GM12878 (cell line): ENCODE data around the gene XRCC6. TPM values are rescaled to one million over a fixed set of nuclear protein-coding genes. Genes with fewer than 3 reads are reported as not detected.

ENCODE experiments used
- ETV6 ChIP-seq, 2 experiments: fragments of 450-650 bp in 1 of 2; IDR thresholded peaks in 1 of 2; conservative IDR thresholded peaks in 1 of 2; 2 replicates each; pipeline ENCODE4 v1.6.1; 2014; ENCODE audit warnings: antibody characterized with exemption in 1 of 2, borderline replicate concordance in 1 of 2, low read depth in 1 of 2, mild to moderate bottlenecking in 1 of 2, moderate library complexity in 1 of 2
- FOXK2 ChIP-seq: fragments of 450-650 bp; IDR thresholded peaks from 2 replicates; pipeline ENCODE4 v1.6.1; 2017; ENCODE audit warnings: mild to moderate bottlenecking, moderate library complexity
- HDAC6 ChIP-seq: fragments of 200-600 bp; sonication (generic); IDR thresholded peaks from one replicate; pipeline ENCODE4 v1.8.0; 2017; ENCODE audit warnings: antibody characterized with exemption; ENCODE audit not compliant: unreplicated experiment
- JUND ChIP-seq: IDR thresholded peaks from 2 replicates; pipeline ENCODE4 v1.6.1; 2012; ENCODE audit warnings: low read depth, mild to moderate bottlenecking, low read length, improper control_type of control experiment, moderate library complexity
- NFXL1 ChIP-seq: fragments of 450-650 bp; IDR thresholded peaks from 2 replicates; pipeline ENCODE4 v1.6.1; 2017; ENCODE audit warnings: antibody characterized with exemption, mild to moderate bottlenecking, borderline replicate concordance
- PAX5 ChIP-seq: IDR thresholded peaks from 2 replicates; pipeline ENCODE4 v1.6.1; 2011; ENCODE audit warnings: low read depth, low read length, borderline replicate concordance
- SP1 ChIP-seq: IDR thresholded peaks from one replicate; pipeline ENCODE4 v1.6.1; 2011; ENCODE audit warnings: low read depth, low read length
- TAF1 ChIP-seq: IDR thresholded peaks from 2 replicates; pipeline ENCODE4 v1.6.1; 2011; ENCODE audit warnings: mild to moderate bottlenecking, low read depth, low read length, borderline replicate concordance
- TCF3 ChIP-seq: IDR thresholded peaks from 2 replicates; pipeline ENCODE4 v1.6.1; 2012; ENCODE audit warnings: low read depth, mild to moderate bottlenecking, low read length, borderline replicate concordance; ENCODE audit not compliant: insufficient read depth
- ZBED1 ChIP-seq: IDR thresholded peaks from 2 replicates; pipeline ENCODE4 v1.6.1; 2016; ENCODE audit warnings: borderline replicate concordance
- ZNF217 ChIP-seq: fragments of 450-650 bp; IDR thresholded peaks from 2 replicates; pipeline ENCODE4 v1.6.1; 2017; ENCODE audit warnings: antibody characterized with exemption, mild to moderate bottlenecking
- ZNF384 ChIP-seq: IDR thresholded peaks from 2 replicates; pipeline ENCODE4 v1.6.1; 2012; ENCODE audit warnings: low read depth, mild to moderate bottlenecking, low read length, improper control_type of control experiment, borderline replicate concordance
- polyA plus RNA-seq, 11 experiments: library from polyadenylated mRNA; depleted of rRNA in 4 of 11; unstranded in 6 of 11; stranded (reverse) in 5 of 11; fragments of >200 nt; fragmentation: Nextera tagmentation in 4 of 11; fragmentation: Illumina TruSeq in 1 of 11; extraction: Ambion mirVana in 4 of 11; extraction: Trizol in 1 of 11; gene quantifications; 1 replicate in 1 of 11; 2 replicates in 10 of 11; pipeline versions ENCODE4 v1.2.1 to v1.2.3, GENCODE V29; 2011 to 2016; ENCODE audit warnings: inconsistent platforms in 2 of 11, missing spikeins in 2 of 11, low read depth in 1 of 11
- total RNA-seq, 4 experiments: library from RNA; depleted of rRNA in 3 of 4; stranded (reverse); fragments of >200 nt in 3 of 4; fragmentation: Illumina TruSeq in 1 of 4; extraction: Trizol in 1 of 4; gene quantifications; 2 replicates each; pipeline versions ENCODE4 v1.2.1 to v1.2.3, GENCODE V29; 2013 to 2021
- TF ChIP-seq, protein P1 (sequence below): fragments of 450-650 bp; IDR thresholded peaks from 2 replicates; pipeline ENCODE4 v1.6.1; 2017; ENCODE audit warnings: mild to moderate bottlenecking, low read depth, inconsistent platforms; ENCODE audit not compliant: poor library complexity, severe bottlenecking
- TF ChIP-seq, protein P2 (sequence below): IDR thresholded peaks from 2 replicates; pipeline ENCODE4 v1.6.1; 2012; ENCODE audit warnings: improper control_type of control experiment, low read depth, low read length; ENCODE audit not compliant: insufficient replicate concordance
- TF ChIP-seq, protein P3 (sequence below): fragments of 450-650 bp; formaldehyde crosslinking; IDR thresholded peaks from 2 replicates; pipeline ENCODE4 v1.4.0; 2020; ENCODE audit warnings: mild to moderate bottlenecking, moderate library complexity
- TF ChIP-seq, protein P4 (sequence below): fragments of 450-650 bp; IDR thresholded peaks from 2 replicates; pipeline ENCODE4 v1.6.1; 2017; ENCODE audit warnings: low read depth, mild to moderate bottlenecking, moderate library complexity

XRCC6 gene
- total and polyA plus RNA-seq, 10 of the 15 experiments (the other 5 are each of a cell fraction or from before 2014, with no cell fraction given), result 186 to 718 (median 348) TPM

DNA sequence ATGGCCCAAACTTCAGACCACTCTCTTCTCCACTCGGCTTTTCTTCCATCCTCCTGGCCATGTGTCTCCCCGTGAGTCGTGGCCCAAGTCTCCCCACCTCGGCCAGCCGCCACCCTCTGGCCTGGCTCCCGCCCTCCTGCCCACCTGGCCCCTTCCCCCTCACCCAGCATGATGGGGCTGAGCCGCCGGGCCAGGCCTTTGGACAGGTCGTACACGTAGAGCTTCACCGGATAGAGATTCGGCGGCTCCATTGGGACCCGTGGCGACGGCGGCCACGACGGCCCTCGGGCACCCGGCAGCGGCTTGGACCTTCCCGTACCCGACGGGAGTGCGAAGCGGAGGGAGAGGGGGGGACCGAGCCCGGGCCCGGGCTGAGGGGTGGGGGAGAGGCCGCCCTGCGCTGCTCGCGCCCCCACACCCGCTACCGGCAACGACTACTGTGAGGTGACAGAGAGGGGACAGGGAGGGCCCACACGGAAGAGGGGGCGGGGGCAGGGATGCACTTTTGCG lies 451 bp upstream of the XRCC6 start, which contains the start of gene DESI1 (continued):
- TF ChIP-seq, protein P1, sequence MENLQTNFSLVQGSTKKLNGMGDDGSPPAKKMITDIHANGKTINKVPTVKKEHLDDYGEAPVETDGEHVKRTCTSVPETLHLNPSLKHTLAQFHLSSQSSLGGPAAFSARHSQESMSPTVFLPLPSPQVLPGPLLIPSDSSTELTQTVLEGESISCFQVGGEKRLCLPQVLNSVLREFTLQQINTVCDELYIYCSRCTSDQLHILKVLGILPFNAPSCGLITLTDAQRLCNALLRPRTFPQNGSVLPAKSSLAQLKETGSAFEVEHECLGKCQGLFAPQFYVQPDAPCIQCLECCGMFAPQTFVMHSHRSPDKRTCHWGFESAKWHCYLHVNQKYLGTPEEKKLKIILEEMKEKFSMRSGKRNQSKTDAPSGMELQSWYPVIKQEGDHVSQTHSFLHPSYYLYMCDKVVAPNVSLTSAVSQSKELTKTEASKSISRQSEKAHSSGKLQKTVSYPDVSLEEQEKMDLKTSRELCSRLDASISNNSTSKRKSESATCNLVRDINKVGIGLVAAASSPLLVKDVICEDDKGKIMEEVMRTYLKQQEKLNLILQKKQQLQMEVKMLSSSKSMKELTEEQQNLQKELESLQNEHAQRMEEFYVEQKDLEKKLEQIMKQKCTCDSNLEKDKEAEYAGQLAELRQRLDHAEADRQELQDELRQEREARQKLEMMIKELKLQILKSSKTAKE, result no peak
- TF ChIP-seq TCF3 (no peak), ETV6 (conservative IDR thresholded peaks at IDR 0.05 in 1 of 2, IDR thresholded peaks at IDR 0.05 in 1 of 2; ENCODE audit: borderline replicate concordance in 1 of 2, low read depth in 1 of 2) (no peak), SP1 (no peak), HDAC6 (peak; percentile 74), NFXL1 (no peak), PAX5 (no peak), TAF1 (peak; percentile 89), JUND (no peak), FOXK2 (no peak), ZNF217 (no peak), ZNF384 (no peak), ZBED1 (no peak)
- TF ChIP-seq, protein P2, sequence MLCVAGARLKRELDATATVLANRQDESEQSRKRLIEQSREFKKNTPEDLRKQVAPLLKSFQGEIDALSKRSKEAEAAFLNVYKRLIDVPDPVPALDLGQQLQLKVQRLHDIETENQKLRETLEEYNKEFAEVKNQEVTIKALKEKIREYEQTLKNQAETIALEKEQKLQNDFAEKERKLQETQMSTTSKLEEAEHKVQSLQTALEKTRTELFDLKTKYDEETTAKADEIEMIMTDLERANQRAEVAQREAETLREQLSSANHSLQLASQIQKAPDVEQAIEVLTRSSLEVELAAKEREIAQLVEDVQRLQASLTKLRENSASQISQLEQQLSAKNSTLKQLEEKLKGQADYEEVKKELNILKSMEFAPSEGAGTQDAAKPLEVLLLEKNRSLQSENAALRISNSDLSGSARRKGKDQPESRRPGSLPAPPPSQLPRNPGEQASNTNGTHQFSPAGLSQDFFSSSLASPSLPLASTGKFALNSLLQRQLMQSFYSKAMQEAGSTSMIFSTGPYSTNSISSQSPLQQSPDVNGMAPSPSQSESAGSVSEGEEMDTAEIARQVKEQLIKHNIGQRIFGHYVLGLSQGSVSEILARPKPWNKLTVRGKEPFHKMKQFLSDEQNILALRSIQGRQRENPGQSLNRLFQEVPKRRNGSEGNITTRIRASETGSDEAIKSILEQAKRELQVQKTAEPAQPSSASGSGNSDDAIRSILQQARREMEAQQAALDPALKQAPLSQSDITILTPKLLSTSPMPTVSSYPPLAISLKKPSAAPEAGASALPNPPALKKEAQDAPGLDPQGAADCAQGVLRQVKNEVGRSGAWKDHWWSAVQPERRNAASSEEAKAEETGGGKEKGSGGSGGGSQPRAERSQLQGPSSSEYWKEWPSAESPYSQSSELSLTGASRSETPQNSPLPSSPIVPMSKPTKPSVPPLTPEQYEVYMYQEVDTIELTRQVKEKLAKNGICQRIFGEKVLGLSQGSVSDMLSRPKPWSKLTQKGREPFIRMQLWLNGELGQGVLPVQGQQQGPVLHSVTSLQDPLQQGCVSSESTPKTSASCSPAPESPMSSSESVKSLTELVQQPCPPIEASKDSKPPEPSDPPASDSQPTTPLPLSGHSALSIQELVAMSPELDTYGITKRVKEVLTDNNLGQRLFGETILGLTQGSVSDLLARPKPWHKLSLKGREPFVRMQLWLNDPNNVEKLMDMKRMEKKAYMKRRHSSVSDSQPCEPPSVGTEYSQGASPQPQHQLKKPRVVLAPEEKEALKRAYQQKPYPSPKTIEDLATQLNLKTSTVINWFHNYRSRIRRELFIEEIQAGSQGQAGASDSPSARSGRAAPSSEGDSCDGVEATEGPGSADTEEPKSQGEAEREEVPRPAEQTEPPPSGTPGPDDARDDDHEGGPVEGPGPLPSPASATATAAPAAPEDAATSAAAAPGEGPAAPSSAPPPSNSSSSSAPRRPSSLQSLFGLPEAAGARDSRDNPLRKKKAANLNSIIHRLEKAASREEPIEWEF, result no peak
- TF ChIP-seq, protein P3, sequence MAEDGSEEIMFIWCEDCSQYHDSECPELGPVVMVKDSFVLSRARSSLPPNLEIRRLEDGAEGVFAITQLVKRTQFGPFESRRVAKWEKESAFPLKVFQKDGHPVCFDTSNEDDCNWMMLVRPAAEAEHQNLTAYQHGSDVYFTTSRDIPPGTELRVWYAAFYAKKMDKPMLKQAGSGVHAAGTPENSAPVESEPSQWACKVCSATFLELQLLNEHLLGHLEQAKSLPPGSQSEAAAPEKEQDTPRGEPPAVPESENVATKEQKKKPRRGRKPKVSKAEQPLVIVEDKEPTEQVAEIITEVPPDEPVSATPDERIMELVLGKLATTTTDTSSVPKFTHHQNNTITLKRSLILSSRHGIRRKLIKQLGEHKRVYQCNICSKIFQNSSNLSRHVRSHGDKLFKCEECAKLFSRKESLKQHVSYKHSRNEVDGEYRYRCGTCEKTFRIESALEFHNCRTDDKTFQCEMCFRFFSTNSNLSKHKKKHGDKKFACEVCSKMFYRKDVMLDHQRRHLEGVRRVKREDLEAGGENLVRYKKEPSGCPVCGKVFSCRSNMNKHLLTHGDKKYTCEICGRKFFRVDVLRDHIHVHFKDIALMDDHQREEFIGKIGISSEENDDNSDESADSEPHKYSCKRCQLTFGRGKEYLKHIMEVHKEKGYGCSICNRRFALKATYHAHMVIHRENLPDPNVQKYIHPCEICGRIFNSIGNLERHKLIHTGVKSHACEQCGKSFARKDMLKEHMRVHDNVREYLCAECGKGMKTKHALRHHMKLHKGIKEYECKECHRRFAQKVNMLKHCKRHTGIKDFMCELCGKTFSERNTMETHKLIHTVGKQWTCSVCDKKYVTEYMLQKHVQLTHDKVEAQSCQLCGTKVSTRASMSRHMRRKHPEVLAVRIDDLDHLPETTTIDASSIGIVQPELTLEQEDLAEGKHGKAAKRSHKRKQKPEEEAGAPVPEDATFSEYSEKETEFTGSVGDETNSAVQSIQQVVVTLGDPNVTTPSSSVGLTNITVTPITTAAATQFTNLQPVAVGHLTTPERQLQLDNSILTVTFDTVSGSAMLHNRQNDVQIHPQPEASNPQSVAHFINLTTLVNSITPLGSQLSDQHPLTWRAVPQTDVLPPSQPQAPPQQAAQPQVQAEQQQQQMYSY (CRISPR knock-in tag), result no peak
- TF ChIP-seq, protein P4, sequence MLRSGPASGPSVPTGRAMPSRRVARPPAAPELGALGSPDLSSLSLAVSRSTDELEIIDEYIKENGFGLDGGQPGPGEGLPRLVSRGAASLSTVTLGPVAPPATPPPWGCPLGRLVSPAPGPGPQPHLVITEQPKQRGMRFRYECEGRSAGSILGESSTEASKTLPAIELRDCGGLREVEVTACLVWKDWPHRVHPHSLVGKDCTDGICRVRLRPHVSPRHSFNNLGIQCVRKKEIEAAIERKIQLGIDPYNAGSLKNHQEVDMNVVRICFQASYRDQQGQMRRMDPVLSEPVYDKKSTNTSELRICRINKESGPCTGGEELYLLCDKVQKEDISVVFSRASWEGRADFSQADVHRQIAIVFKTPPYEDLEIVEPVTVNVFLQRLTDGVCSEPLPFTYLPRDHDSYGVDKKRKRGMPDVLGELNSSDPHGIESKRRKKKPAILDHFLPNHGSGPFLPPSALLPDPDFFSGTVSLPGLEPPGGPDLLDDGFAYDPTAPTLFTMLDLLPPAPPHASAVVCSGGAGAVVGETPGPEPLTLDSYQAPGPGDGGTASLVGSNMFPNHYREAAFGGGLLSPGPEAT, result no peak
